Ishikawa (cell line): ENCODE data around the gene NUDT14.
A peak's percentile ranks its signal among the peaks of the same experiment; 100 is the strongest.

ENCODE experiments used
- CEBPB ChIP-seq: IDR thresholded peaks from 2 replicates; pipeline ENCODE4 v1.6.1; 2012
- CREB1 ChIP-seq: IDR thresholded peaks from 2 replicates; pipeline ENCODE4 v1.6.1; 2012; ENCODE audit warnings: low read depth
- EGR1 ChIP-seq: IDR thresholded peaks from 2 replicates; pipeline ENCODE4 v1.6.1; 2012
- EP300 ChIP-seq: IDR thresholded peaks from 2 replicates; pipeline ENCODE4 v1.6.1; 2012; ENCODE audit warnings: borderline replicate concordance
- FOXM1 ChIP-seq: IDR thresholded peaks from 2 replicates; pipeline ENCODE4 v1.6.1; 2012; ENCODE audit warnings: low read depth, borderline replicate concordance
- NFIC ChIP-seq: IDR thresholded peaks from 2 replicates; pipeline ENCODE4 v1.6.1; 2012
- RAD21 ChIP-seq: IDR thresholded peaks from 2 replicates; pipeline ENCODE4 v1.6.1; 2012; ENCODE audit warnings: low read depth
- TAF1 ChIP-seq: IDR thresholded peaks from 2 replicates; pipeline ENCODE4 v1.6.1; 2012; ENCODE audit warnings: low read depth, mild to moderate bottlenecking
- TCF12 ChIP-seq: IDR thresholded peaks from 2 replicates; pipeline ENCODE4 v1.6.1; 2012; ENCODE audit warnings: low read depth
- TEAD4 ChIP-seq: IDR thresholded peaks from 2 replicates; pipeline ENCODE4 v1.6.1; 2012
- YY1 ChIP-seq: IDR thresholded peaks from 2 replicates; pipeline ENCODE4 v1.6.1; 2012; ENCODE audit warnings: low read depth
- ZBTB7A ChIP-seq: IDR thresholded peaks from 2 replicates; pipeline ENCODE4 v1.6.1; 2012; ENCODE audit warnings: low read depth
- TF ChIP-seq, protein P1 (sequence below): IDR thresholded peaks from 2 replicates; pipeline ENCODE4 v1.6.1; 2012
- TF ChIP-seq, protein P2 (sequence below): IDR thresholded peaks from 2 replicates; pipeline ENCODE4 v1.6.1; 2012
- TF ChIP-seq, protein P3 (sequence below): IDR thresholded peaks from 2 replicates; pipeline ENCODE4 v1.6.1; 2012; ENCODE audit warnings: low read depth, mild to moderate bottlenecking

Gene NUDT14

DNA sequence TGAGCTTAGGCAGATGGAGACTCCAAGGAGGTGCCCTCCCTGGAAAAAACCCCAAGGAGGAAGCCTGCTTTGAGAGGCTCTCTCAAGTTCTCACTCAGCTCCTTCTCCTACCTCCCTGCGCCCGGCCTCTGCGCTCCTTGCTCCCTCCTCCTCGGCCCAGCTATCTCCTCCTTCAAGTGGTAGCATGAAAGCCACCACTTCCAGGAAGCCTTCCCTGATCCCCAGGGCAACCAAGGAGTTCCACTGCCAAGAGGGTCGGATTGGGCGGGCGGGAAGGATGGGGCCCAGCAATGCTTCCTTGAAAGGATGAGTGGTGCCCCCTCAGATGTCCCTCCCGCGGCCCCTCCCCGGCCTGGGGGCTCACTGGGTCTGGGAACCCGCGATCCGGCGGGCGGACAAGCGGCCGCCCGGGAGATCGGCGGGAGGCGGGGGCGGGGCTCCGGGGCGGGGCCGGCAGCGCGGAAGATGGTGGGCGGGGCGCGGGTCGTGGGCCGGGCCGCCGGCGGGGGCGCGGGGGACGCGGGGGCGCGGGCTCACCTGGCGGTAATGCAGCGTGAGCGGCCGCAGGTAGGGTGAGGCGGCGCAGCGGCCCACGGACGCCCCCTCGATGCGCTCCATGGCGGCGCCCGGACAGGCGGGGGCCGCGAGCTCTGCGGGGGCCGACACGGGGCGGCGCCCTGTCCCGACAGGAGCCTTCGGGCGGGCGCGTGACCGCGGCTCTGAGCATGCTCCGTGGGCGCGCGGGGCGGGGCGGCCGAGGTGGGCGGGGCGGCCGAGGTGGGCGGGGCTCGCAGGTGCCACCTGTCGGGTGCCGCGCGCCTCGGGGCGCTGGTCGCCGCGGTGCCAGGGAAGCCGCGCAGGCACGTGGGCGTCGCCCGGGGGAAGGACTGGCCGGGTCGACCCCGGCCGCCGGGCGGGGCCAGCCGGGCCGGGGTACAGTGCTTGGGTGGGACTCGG, at the start of gene NUDT14:
NUDT14 (minus strand) TSS at position 721 of the 957 bp plus-strand sequence; CDS start at position 618, 103 bp downstream.
- TF ChIP-seq CEBPB = no peak
- TF ChIP-seq EGR1 = peak; percentile 77
- TF ChIP-seq, protein P1, sequence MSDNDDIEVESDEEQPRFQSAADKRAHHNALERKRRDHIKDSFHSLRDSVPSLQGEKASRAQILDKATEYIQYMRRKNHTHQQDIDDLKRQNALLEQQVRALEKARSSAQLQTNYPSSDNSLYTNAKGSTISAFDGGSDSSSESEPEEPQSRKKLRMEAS = peak; percentile 88
- TF ChIP-seq, protein P2, sequence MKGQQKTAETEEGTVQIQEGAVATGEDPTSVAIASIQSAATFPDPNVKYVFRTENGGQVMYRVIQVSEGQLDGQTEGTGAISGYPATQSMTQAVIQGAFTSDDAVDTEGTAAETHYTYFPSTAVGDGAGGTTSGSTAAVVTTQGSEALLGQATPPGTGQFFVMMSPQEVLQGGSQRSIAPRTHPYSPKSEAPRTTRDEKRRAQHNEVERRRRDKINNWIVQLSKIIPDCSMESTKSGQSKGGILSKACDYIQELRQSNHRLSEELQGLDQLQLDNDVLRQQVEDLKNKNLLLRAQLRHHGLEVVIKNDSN = peak; percentile 84

DNA sequence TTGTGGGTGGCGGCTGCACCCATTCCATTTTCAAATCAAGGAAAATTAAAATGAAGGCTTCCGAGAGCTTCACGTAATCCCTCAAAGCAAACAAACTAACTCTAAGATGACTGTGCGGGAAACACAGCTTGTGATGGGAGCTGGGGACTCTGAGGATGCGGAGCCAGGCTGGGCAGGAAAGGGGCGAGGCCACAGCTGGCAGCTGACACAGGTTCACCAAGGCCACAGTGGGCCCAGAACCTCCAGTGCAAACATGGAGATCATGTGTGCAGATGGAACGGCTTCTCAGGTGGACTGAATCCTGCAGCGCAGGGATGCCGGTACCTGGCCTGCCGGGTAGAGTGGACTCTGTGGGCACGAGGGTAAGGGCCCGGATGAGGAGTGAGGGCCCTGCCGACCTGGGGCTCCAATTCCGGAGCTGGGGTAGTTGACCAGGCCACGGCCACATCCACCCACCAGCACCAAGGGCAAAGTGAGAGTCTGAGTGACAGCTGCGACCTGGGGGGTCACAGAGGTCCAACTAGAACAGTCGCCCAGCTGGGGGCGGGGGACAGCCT, 48.1 kb upstream of the NUDT14 start:
- no peak for TF ChIP-seq NFIC
- TF ChIP-seq YY1 = no peak
- TF ChIP-seq TCF12 = no peak
- TF ChIP-seq CEBPB = no peak
- no peak for TF ChIP-seq CREB1
- TF ChIP-seq, protein P2 = no peak
- no peak for TF ChIP-seq RAD21
- no peak for TF ChIP-seq FOXM1
- no peak for TF ChIP-seq TAF1
- TF ChIP-seq, protein P3, sequence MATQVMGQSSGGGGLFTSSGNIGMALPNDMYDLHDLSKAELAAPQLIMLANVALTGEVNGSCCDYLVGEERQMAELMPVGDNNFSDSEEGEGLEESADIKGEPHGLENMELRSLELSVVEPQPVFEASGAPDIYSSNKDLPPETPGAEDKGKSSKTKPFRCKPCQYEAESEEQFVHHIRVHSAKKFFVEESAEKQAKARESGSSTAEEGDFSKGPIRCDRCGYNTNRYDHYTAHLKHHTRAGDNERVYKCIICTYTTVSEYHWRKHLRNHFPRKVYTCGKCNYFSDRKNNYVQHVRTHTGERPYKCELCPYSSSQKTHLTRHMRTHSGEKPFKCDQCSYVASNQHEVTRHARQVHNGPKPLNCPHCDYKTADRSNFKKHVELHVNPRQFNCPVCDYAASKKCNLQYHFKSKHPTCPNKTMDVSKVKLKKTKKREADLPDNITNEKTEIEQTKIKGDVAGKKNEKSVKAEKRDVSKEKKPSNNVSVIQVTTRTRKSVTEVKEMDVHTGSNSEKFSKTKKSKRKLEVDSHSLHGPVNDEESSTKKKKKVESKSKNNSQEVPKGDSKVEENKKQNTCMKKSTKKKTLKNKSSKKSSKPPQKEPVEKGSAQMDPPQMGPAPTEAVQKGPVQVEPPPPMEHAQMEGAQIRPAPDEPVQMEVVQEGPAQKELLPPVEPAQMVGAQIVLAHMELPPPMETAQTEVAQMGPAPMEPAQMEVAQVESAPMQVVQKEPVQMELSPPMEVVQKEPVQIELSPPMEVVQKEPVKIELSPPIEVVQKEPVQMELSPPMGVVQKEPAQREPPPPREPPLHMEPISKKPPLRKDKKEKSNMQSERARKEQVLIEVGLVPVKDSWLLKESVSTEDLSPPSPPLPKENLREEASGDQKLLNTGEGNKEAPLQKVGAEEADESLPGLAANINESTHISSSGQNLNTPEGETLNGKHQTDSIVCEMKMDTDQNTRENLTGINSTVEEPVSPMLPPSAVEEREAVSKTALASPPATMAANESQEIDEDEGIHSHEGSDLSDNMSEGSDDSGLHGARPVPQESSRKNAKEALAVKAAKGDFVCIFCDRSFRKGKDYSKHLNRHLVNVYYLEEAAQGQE = no peak
- TF ChIP-seq EGR1 = no peak
- no peak for TF ChIP-seq ZBTB7A
- no peak for TF ChIP-seq TEAD4
- TF ChIP-seq, protein P1 = no peak

DNA sequence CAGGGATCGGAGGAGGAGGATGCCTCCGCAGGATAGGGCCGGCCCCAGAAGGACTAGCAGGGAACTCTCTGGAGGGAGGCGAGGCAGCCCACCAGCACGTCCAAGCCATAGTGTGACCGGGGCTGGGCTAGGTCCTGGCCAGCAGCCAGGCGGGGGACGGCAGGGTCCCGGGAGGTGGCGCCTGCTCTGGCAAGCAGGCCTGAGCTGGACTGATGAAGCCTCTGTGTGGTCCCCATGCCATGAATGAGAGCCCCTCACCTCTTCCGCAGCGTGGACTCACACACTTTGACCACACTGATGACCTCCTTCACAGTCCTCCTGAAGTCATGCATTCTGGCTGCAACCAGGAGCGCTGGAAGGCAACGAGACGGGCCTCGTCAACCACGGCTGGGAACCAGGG, 47.5 kb upstream of the NUDT14 start:
- TF ChIP-seq RAD21 (no peak), TCF12 (no peak), CREB1 (no peak)
- TF ChIP-seq, protein P1 = no peak

DNA sequence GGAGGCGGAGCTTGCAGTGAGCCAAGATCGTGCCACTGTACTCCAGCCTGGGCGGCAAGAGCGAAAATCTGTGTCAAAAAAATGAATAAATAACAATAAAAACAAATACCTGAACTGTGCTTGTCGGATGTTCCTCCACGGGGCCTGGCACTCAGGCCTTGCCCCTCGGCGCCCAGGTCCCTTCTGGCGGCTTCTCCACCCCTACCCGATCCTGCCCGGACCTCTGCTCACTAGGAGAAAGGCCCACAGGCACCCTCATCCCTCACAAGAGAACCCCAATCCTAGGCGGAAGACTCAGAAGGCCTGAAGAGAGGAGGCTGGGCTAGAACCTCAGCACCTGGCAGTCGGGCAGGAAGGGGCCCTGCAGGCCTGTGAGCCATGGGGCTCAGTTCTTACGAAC, 46.2 kb upstream of the NUDT14 start:
- TF ChIP-seq ZBTB7A = no peak
- TF ChIP-seq CEBPB = no peak

DNA sequence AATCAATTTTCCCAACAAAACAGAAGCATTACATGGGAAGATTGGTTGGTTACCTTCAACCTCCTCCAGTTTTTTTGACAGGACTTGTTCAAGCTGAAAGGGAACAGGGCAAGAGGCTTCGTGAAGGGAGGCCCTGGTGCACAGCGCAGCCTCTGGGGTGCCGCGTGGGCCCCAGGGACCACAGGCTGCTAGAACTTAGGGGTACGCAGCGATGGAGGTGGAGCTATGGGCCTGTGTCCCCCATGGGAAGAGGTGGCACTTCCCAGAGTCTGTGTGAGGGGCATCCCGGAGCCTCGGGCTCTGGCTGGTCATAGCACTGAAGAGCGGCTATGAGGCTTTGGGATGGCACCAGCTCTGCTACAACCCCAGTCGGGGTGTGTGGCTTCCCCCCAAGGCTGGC, 45.1 kb upstream of the NUDT14 start:
- TF ChIP-seq, protein P1 = no peak
- no peak for TF ChIP-seq CEBPB
- TF ChIP-seq EP300 = no peak
- TF ChIP-seq YY1 = no peak
- no peak for TF ChIP-seq TAF1
- TF ChIP-seq, protein P3 = no peak

DNA sequence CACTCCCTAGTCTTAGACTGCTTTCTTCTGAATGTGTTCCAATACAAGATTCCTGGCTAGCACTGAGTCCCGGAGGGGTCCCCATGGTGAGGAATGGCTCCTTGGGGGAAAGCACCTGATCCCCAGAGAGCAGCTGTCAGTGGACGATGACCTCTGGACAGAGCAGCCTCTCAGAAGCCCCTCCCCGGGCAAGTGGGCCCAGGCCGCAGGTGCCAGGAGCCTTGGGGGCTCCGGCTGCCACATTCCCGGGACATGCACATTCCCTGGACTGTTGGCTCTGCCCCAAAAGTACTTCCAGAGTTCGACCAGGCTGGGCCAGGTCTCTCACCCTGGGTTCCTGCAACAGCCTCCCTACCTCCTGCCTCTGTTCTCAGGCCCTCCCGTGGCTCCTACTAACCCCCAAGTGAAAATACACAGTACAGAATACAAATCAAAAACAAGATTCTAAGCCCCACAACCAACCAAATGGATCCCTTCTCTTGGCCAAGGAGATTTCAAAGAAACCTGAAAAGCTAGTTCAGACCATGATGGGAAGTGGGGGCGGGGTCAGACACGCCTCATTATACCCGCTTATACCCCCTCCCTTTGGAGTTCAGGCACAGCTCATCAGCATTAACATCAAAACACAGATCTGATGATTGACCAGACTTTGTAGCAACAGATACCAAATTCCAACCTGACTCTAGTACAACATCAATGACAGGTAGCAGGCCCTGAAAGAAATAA, 43.9 kb upstream of the NUDT14 start:
- TF ChIP-seq EP300 = no peak
- no peak for TF ChIP-seq RAD21
- no peak for TF ChIP-seq TAF1
- no peak for TF ChIP-seq TCF12
- TF ChIP-seq TEAD4 = no peak
- TF ChIP-seq, protein P3 = no peak
- TF ChIP-seq, protein P2 = no peak
- no peak for TF ChIP-seq ZBTB7A
- TF ChIP-seq EGR1 = no peak
- no peak for TF ChIP-seq CREB1
- no peak for TF ChIP-seq FOXM1
- no peak for TF ChIP-seq CEBPB
- TF ChIP-seq YY1 = no peak
- TF ChIP-seq NFIC = no peak
